Smooth muscle cell (in vitro differentiated cells): ENCODE data around the gene CRYBG1. TPM values are rescaled to one million over a fixed set of nuclear protein-coding genes. Genes with fewer than 3 reads are reported as not detected.
A peak's percentile ranks its signal among the peaks of the same experiment; 100 is the strongest.

ENCODE experiments used
- DNase-seq: peaks from one replicate; lab custom pipeline; 2025; ENCODE audit not compliant: unreplicated experiment; lab: John Stamatoyannopoulos, UW
- H2AFZ ChIP-seq: fragments of 200-600 bp; sonication (generic); 2 replicates; pipeline ENCODE4 v1.6.0; 2016; ENCODE audit warnings: antibody characterized with exemption, low read depth, mild to moderate bottlenecking
- H3F3A ChIP-seq: fragments of 200-600 bp; sonication (generic); 2 replicates; pipeline ENCODE4 v1.6.0; 2017; ENCODE audit warnings: antibody characterized with exemption, low read depth
- H3K27ac ChIP-seq: fragments of 200-600 bp; sonication (generic); 2 replicates; pipeline ENCODE4 v1.5.1; 2016; ENCODE audit warnings: low read depth, mild to moderate bottlenecking
- H3K27me3 ChIP-seq: fragments of 200-600 bp; sonication (generic); 2 replicates; pipeline ENCODE4 v1.6.1; 2016; ENCODE audit warnings: low read depth, mild to moderate bottlenecking
- H3K36me3 ChIP-seq: fragments of 200-600 bp; sonication (generic); 2 replicates; pipeline ENCODE4 v1.5.1; 2016; ENCODE audit warnings: low read depth
- H3K4me1 ChIP-seq: fragments of 200-600 bp; sonication (generic); 2 replicates; pipeline ENCODE4 v1.5.1; 2016; ENCODE audit warnings: low read depth
- H3K4me2 ChIP-seq: fragments of 200-600 bp; sonication (generic); 2 replicates; pipeline ENCODE4 v1.6.0; 2016; ENCODE audit warnings: mild to moderate bottlenecking
- H3K4me3 ChIP-seq: fragments of 200-600 bp; sonication (generic); 2 replicates; pipeline ENCODE4 v1.5.1; 2016; ENCODE audit warnings: mild to moderate bottlenecking
- H3K79me2 ChIP-seq: fragments of 200-600 bp; sonication (generic); 2 replicates; pipeline ENCODE4 v1.6.0; 2016; ENCODE audit warnings: low read depth, mild to moderate bottlenecking
- H3K9ac ChIP-seq: fragments of 200-600 bp; sonication (generic); 2 replicates; pipeline ENCODE4 v1.6.0; 2016; ENCODE audit warnings: low read depth
- H3K9me3 ChIP-seq: fragments of 200-600 bp; sonication (generic); replicated peaks from 2 replicates; pipeline ENCODE4 v1.5.1; 2016; ENCODE audit warnings: low read depth
- H4K20me1 ChIP-seq: fragments of 200-600 bp; sonication (generic); 2 replicates; pipeline ENCODE4 v1.6.0; 2016; ENCODE audit warnings: low read depth
- CTCF ChIP-seq: fragments of 200-600 bp; sonication (generic); IDR thresholded peaks from 2 replicates; pipeline ENCODE4 v1.5.1; 2017; ENCODE audit warnings: borderline replicate concordance, mild to moderate bottlenecking, antibody characterized with exemption; ENCODE audit not compliant: insufficient read depth, poor library complexity, severe bottlenecking
- WGBS: methylation state at CpG from one replicate; pipeline ENCODE4 v1.1.7; 2016; ENCODE audit warnings: low lambda C conversion rate; 5-methylcytosine and 5-hydroxymethylcytosine counted together
- polyA plus RNA-seq: library from polyadenylated mRNA; unstranded; fragments of >200 nt; fragmentation: Nextera tagmentation; extraction: Ambion mirVana; gene quantifications from 2 replicates; pipeline ENCODE4 v1.2.1, GENCODE V29; 2016
- total RNA-seq: library from RNA; depleted of rRNA; stranded (reverse); fragments of >200 nt; gene quantifications from 2 replicates; pipeline ENCODE4 v1.2.3, GENCODE V29; 2014

The CRYBG1 gene
- total and polyA plus RNA-seq, 2 experiments from 2014 or later, result 0.98 to 11.9 TPM

GRCh38 chr6:106511288-106512047, 151.0 kb downstream of the CRYBG1 start:
- Histone ChIP-seq H4K20me1 (no peaks in the 10 kb centered on the region), H3K4me3 (peak overlapping the region; percentile 60), H3K9ac (no peak overlapping the region), H2AFZ (peak overlapping the region; percentile 73), H3K27me3 (peaks cover 87% of the 10 kb centered on the region), H3K79me2 (no peaks in the 10 kb centered on the region), H3K4me1 (peaks cover 22% of the 10 kb centered on the region), H3K4me2 (peak overlapping the region; percentile 90), H3K27ac (no peak overlapping the region), H3F3A (peaks cover 3% of the 10 kb centered on the region), H3K36me3 (no peaks in the 10 kb centered on the region), H3K9me3 (no peaks in the 10 kb centered on the region)
- TF ChIP-seq CTCF, result no peak
- DNase-seq, result no peak
- WGBS, result 2% methylated on average over 29 of the region's 29 CpGs

- WGBS, result 3% methylated on average over 86 of the region's 90 CpGs
- no peak overlapping the region for H3K27ac ChIP-seq
- no peaks in the 10 kb centered on the region for H3K79me2 ChIP-seq
- peak overlapping the region; percentile 26 for H3K9ac ChIP-seq
- H3K4me3 ChIP-seq, result peak overlapping the region; percentile 60
- no peak for TF ChIP-seq CTCF
- H3K27me3 ChIP-seq, result peaks cover 82% of the 10 kb centered on the region
- peaks cover 3% of the 10 kb centered on the region for H3F3A ChIP-seq
- no peaks in the 10 kb centered on the region for H4K20me1 ChIP-seq
- DNase-seq, result no peak
- peak overlapping the region; percentile 90 for H3K4me2 ChIP-seq
- H3K36me3 ChIP-seq, result no peaks in the 10 kb centered on the region
- no peaks in the 10 kb centered on the region for H3K9me3 ChIP-seq
- peak overlapping the region; percentile 73 for H2AFZ ChIP-seq
- peaks cover 22% of the 10 kb centered on the region for H3K4me1 ChIP-seq
These were observed 151.8 kb downstream of the CRYBG1 start for GRCh38 chr6:106512048-106512967.

GRCh38 chr6:106512968-106513574, 152.6 kb downstream of the CRYBG1 start:
- H3K79me2 ChIP-seq, result no peaks in the 10 kb centered on the region

More at GRCh38 chr6:106512968-106513574, 152.6 kb downstream of the CRYBG1 start:
- Histone ChIP-seq H3K4me3 (peak overlapping the region; percentile 60), H3F3A (peaks cover 3% of the 10 kb centered on the region), H3K27me3 (peaks cover 74% of the 10 kb centered on the region), H4K20me1 (no peaks in the 10 kb centered on the region), H2AFZ (peak overlapping the region; percentile 73), H3K27ac (no peak overlapping the region), H3K9ac (no peak overlapping the region), H3K4me1 (peaks cover 22% of the 10 kb centered on the region), H3K9me3 (no peaks in the 10 kb centered on the region), H3K4me2 (peak overlapping the region; percentile 90), H3K36me3 (no peaks in the 10 kb centered on the region)
- TF ChIP-seq CTCF, result no peak
- no peak for DNase-seq
- WGBS, result 21% methylated on average over 19 of the region's 19 CpGs
